ENCODE measurements around the gene FLOT1. TPM values are rescaled to one million over a fixed set of nuclear protein-coding genes. Genes with fewer than 3 reads are reported as not detected.

The FLOT1 gene
- total RNA-seq, 1 donor from 2014 or later = 190 TPM

GRCh38 chr6:30747902-30748769 is 5.6 kb upstream of the FLOT1 start:
- no peak for DNase-seq (ENCODE audit: low spot score)

GRCh38 chr6:30747300-30747687 is 4.8 kb upstream of the FLOT1 start:
- DNase-seq (ENCODE audit: low spot score) = no peak

- peak; percentile 95 for DNase-seq (ENCODE audit: low spot score)
Observed at GRCh38 chr6:30744054-30744805, 1.7 kb upstream of the FLOT1 start, which contains the start of gene IER3. IER3 (minus strand) TSS chr6:30744547; CDS start chr6:30744518, 29 bp downstream.

GRCh38 chr6:30743099-30744053 is 889 bp upstream of the FLOT1 start:
- no peak for DNase-seq (ENCODE audit: low spot score)

GRCh38 chr6:30741789-30742315 is 635 bp downstream of the FLOT1 start:
- DNase-seq (ENCODE audit: low spot score) = no peak

- no peak for DNase-seq (ENCODE audit: low spot score)
Observed at GRCh38 chr6:30741063-30741779, 1.3 kb downstream of the FLOT1 start.

- no peak for DNase-seq (ENCODE audit: low spot score)
Observed at GRCh38 chr6:30740540-30740870, 2.0 kb downstream of the FLOT1 start.

- no peak for DNase-seq (ENCODE audit: low spot score)
Observed at GRCh38 chr6:30738532-30738931, 4.0 kb downstream of the FLOT1 start.

GRCh38 chr6:30735668-30736314 is 6.7 kb downstream of the FLOT1 start:
- no peak for DNase-seq (ENCODE audit: low spot score)

- DNase-seq (ENCODE audit: low spot score) = no peak
Observed at GRCh38 chr6:30732237-30732943, 10.1 kb downstream of the FLOT1 start.

GRCh38 chr6:30730601-30731435 is 11.7 kb downstream of the FLOT1 start:
- DNase-seq (ENCODE audit: low spot score) = no peak

GRCh38 chr6:30727920-30728553 is 14.4 kb downstream of the FLOT1 start:
- DNase-seq (ENCODE audit: low spot score) = no peak

GRCh38 chr6:30726506-30727413 is 15.7 kb downstream of the FLOT1 start:
- no peak for DNase-seq (ENCODE audit: low spot score)

GRCh38 chr6:30725713-30726505 is 16.6 kb downstream of the FLOT1 start:
- no peak for DNase-seq (ENCODE audit: low spot score)

GRCh38 chr6:30724906-30725667 is 17.4 kb downstream of the FLOT1 start:
- no peak for DNase-seq (ENCODE audit: low spot score)
